ENCODE data around the gene SHROOM3.
"Not testable (repeated sequence)": the region's sequence is repeated elsewhere in the genome, so short reads cannot be mapped to it uniquely, and the experiment has no call there.

SHROOM3 gene

GRCh38 chr4:76435528-76436319 lies 695 bp downstream of the SHROOM3 start:
- Mint-ChIP-seq H3K27me3 (peaks cover 22% of the 10 kb centered on the region), H3K4me3 (no peak overlapping the region), H3K9me3 (no peaks in the 10 kb centered on the region), H3K27ac (no peak overlapping the region), H3K4me1 (peaks cover 7% of the 10 kb centered on the region), H3K36me3 (no peaks in the 10 kb centered on the region)

- Mint-ChIP-seq H3K27me3 (peaks cover 25% of the 10 kb centered on the region), H3K27ac (no peak overlapping the region), H3K4me1 (peaks cover 7% of the 10 kb centered on the region), H3K4me3 (no peak overlapping the region), H3K9me3 (no peaks in the 10 kb centered on the region), H3K36me3 (no peaks in the 10 kb centered on the region)
Measured at GRCh38 chr4:76439491-76439890, 4.5 kb downstream of the SHROOM3 start.

GRCh38 chr4:76441881-76442280 lies 6.9 kb downstream of the SHROOM3 start:
- peaks cover 15% of the 10 kb centered on the region for H3K27me3 Mint-ChIP-seq
- H3K4me1 Mint-ChIP-seq: no peaks in the 10 kb centered on the region
- H3K27ac Mint-ChIP-seq: no peak overlapping the region
- H3K9me3 Mint-ChIP-seq: no peaks in the 10 kb centered on the region
- H3K36me3 Mint-ChIP-seq: no peaks in the 10 kb centered on the region
- H3K4me3 Mint-ChIP-seq: no peak overlapping the region

- Mint-ChIP-seq H3K9me3 (no peaks in the 10 kb centered on the region), H3K27me3 (peaks cover 15% of the 10 kb centered on the region)
Measured at GRCh38 chr4:76442807-76443206, 7.8 kb downstream of the SHROOM3 start.

GRCh38 chr4:76443376-76443775 lies 8.3 kb downstream of the SHROOM3 start:
- no peak overlapping the region for H3K4me3 Mint-ChIP-seq
- H3K27ac Mint-ChIP-seq: no peak overlapping the region
- H3K36me3 Mint-ChIP-seq: no peaks in the 10 kb centered on the region
- H3K4me1 Mint-ChIP-seq: no peaks in the 10 kb centered on the region
- peaks cover 15% of the 10 kb centered on the region for H3K27me3 Mint-ChIP-seq
- no peaks in the 10 kb centered on the region for H3K9me3 Mint-ChIP-seq

More at GRCh38 chr4:76442807-76443206, 7.8 kb downstream of the SHROOM3 start:
- Mint-ChIP-seq H3K36me3 (no peaks in the 10 kb centered on the region), H3K27ac (no peak overlapping the region), H3K4me3 (no peak overlapping the region), H3K4me1 (no peaks in the 10 kb centered on the region)

GRCh38 chr4:76445911-76446310 lies 10.9 kb downstream of the SHROOM3 start:
- Mint-ChIP-seq H3K9me3 (no peaks in the 10 kb centered on the region), H3K4me3 (no peak overlapping the region), H3K36me3 (no peaks in the 10 kb centered on the region), H3K27ac (no peak overlapping the region), H3K4me1 (no peaks in the 10 kb centered on the region), H3K27me3 (peaks cover 6% of the 10 kb centered on the region)

GRCh38 chr4:76447393-76447851 lies 12.4 kb downstream of the SHROOM3 start:
- H3K36me3 Mint-ChIP-seq: no peaks in the 10 kb centered on the region
- H3K27me3 Mint-ChIP-seq: peaks cover 4% of the 10 kb centered on the region
- no peak overlapping the region for H3K4me3 Mint-ChIP-seq
- H3K27ac Mint-ChIP-seq: no peak overlapping the region
- H3K4me1 Mint-ChIP-seq: no peaks in the 10 kb centered on the region
- H3K9me3 Mint-ChIP-seq: no peaks in the 10 kb centered on the region

GRCh38 chr4:76448211-76448610 lies 13.2 kb downstream of the SHROOM3 start:
- H3K36me3 Mint-ChIP-seq: no peaks in the 10 kb centered on the region
- no peaks in the 10 kb centered on the region for H3K4me1 Mint-ChIP-seq
- H3K4me3 Mint-ChIP-seq: no peak overlapping the region
- H3K27me3 Mint-ChIP-seq: peaks cover 2% of the 10 kb centered on the region
- no peak overlapping the region for H3K27ac Mint-ChIP-seq
- H3K9me3 Mint-ChIP-seq: no peaks in the 10 kb centered on the region

GRCh38 chr4:76449362-76449767 lies 14.3 kb downstream of the SHROOM3 start:
- Mint-ChIP-seq H3K36me3 (no peaks in the 10 kb centered on the region), H3K4me3 (no peak overlapping the region), H3K4me1 (no peaks in the 10 kb centered on the region), H3K27me3 (no peaks in the 10 kb centered on the region), H3K9me3 (no peaks in the 10 kb centered on the region), H3K27ac (no peak overlapping the region)

- Mint-ChIP-seq H3K4me3 (no peak overlapping the region), H3K9me3 (no peaks in the 10 kb centered on the region), H3K4me1 (no peaks in the 10 kb centered on the region), H3K27ac (no peak overlapping the region), H3K27me3 (no peaks in the 10 kb centered on the region), H3K36me3 (no peaks in the 10 kb centered on the region)
Measured at GRCh38 chr4:76449833-76450232, 14.8 kb downstream of the SHROOM3 start.

- no peaks in the 10 kb centered on the region for H3K4me1 Mint-ChIP-seq
- H3K36me3 Mint-ChIP-seq: no peaks in the 10 kb centered on the region
- H3K27ac Mint-ChIP-seq: no peak overlapping the region
- H3K27me3 Mint-ChIP-seq: peaks cover 1% of the 10 kb centered on the region
- no peaks in the 10 kb centered on the region for H3K9me3 Mint-ChIP-seq
- no peak overlapping the region for H3K4me3 Mint-ChIP-seq
Measured at GRCh38 chr4:76453232-76453631, 18.2 kb downstream of the SHROOM3 start.

GRCh38 chr4:76454073-76454472 lies 19.0 kb downstream of the SHROOM3 start:
- H3K9me3 Mint-ChIP-seq, H3K4me3 Mint-ChIP-seq: not testable (repeated sequence)

GRCh38 chr4:76457885-76458284 lies 22.9 kb downstream of the SHROOM3 start:
- Mint-ChIP-seq H3K4me3 (no peak overlapping the region), H3K27ac (no peak overlapping the region), H3K36me3 (no peaks in the 10 kb centered on the region)

More at GRCh38 chr4:76454073-76454472, 19.0 kb downstream of the SHROOM3 start:
- not testable (repeated sequence) for H3K27ac Mint-ChIP-seq, H3K4me1 Mint-ChIP-seq, H3K27me3 Mint-ChIP-seq, H3K36me3 Mint-ChIP-seq

GRCh38 chr4:76458297-76458696 lies 23.3 kb downstream of the SHROOM3 start:
- Mint-ChIP-seq H3K36me3 (peaks cover 3% of the 10 kb centered on the region), H3K4me1 (no peaks in the 10 kb centered on the region), H3K27me3 (peaks cover 3% of the 10 kb centered on the region), H3K27ac (no peak overlapping the region), H3K4me3 (no peak overlapping the region), H3K9me3 (peaks cover 6% of the 10 kb centered on the region)

More at GRCh38 chr4:76457885-76458284, 22.9 kb downstream of the SHROOM3 start:
- Mint-ChIP-seq H3K9me3 (peaks cover 3% of the 10 kb centered on the region), H3K4me1 (no peaks in the 10 kb centered on the region), H3K27me3 (peaks cover 1% of the 10 kb centered on the region)

- H3K36me3 Mint-ChIP-seq: peaks cover 4% of the 10 kb centered on the region
- H3K4me1 Mint-ChIP-seq: no peaks in the 10 kb centered on the region
- H3K9me3 Mint-ChIP-seq: peaks cover 6% of the 10 kb centered on the region
- no peak overlapping the region for H3K27ac Mint-ChIP-seq
- no peak overlapping the region for H3K4me3 Mint-ChIP-seq
- H3K27me3 Mint-ChIP-seq: peaks cover 3% of the 10 kb centered on the region
Measured at GRCh38 chr4:76458825-76459224, 23.8 kb downstream of the SHROOM3 start.

GRCh38 chr4:76459291-76459723 lies 24.3 kb downstream of the SHROOM3 start:
- H3K36me3 Mint-ChIP-seq: peaks cover 4% of the 10 kb centered on the region
- no peak overlapping the region for H3K4me3 Mint-ChIP-seq
- peaks cover 3% of the 10 kb centered on the region for H3K27me3 Mint-ChIP-seq
- H3K27ac Mint-ChIP-seq: no peak overlapping the region
- no peaks in the 10 kb centered on the region for H3K4me1 Mint-ChIP-seq
- H3K9me3 Mint-ChIP-seq: peaks cover 9% of the 10 kb centered on the region
